Measurements from ENCODE around the gene NCOA3.

- TF ChIP-seq POLR2AphosphoS5 (IDR thresholded peaks at IDR 0.05; ENCODE audit: low read depth, low read length), result no peak
- no peak for TF ChIP-seq POLR2A (IDR thresholded peaks at IDR 0.05; ENCODE audit: low read depth, low read length)
Observed at GRCh38 chr20:47557218-47557617, 55.5 kb downstream of the NCOA3 start.
